GM23338 (cell line): ENCODE results near the gene LHB. TPM values are rescaled to one million over a fixed set of nuclear protein-coding genes. Genes with fewer than 3 reads are reported as not detected.

ENCODE experiments used
- ATAC-seq: fragments of 200-7000 bp; cut with Tn5 transposase; 3 replicates; pipeline ENCODE4 v1.9.1; 2020
- DNase-seq: peaks from one replicate; pipeline ENCODE4 v3.0.0-alpha.2; 2015; ENCODE audit warnings: low spot score
- H2AFZ ChIP-seq: fragments of 200-600 bp; sonication (generic); 2 replicates; pipeline ENCODE4 v1.8.0; 2016; ENCODE audit warnings: antibody characterized with exemption, mild to moderate bottlenecking, moderate library complexity
- H3F3A ChIP-seq: fragments of 200-600 bp; sonication (generic); replicated peaks from 2 replicates; pipeline ENCODE4 v1.8.0; 2017; ENCODE audit warnings: antibody characterized with exemption, mixed run types, low read depth
- H3K27ac ChIP-seq: fragments of 200-600 bp; sonication (generic); 2 replicates; pipeline ENCODE4 v1.6.1; 2016; ENCODE audit warnings: low read depth
- H3K27me3 ChIP-seq: fragments of 200-600 bp; sonication (generic); 2 replicates; pipeline ENCODE4 v1.8.0; 2016; ENCODE audit warnings: mild to moderate bottlenecking, mixed run types, moderate library complexity; ENCODE audit not compliant: insufficient read depth
- H3K36me3 ChIP-seq: fragments of 200-600 bp; sonication (generic); 2 replicates; pipeline ENCODE4 v1.8.0; 2016; ENCODE audit warnings: mild to moderate bottlenecking; ENCODE audit not compliant: insufficient read depth
- H3K4me1 ChIP-seq: fragments of 200-600 bp; sonication (generic); 2 replicates; pipeline ENCODE4 v1.8.0; 2016; ENCODE audit warnings: mild to moderate bottlenecking, moderate library complexity; ENCODE audit not compliant: insufficient read depth
- H3K4me2 ChIP-seq: fragments of 200-600 bp; sonication (generic); 2 replicates; pipeline ENCODE4 v1.7.1; 2017; ENCODE audit warnings: mixed run types
- H3K4me3 ChIP-seq: fragments of 200-600 bp; sonication (generic); 2 replicates; pipeline ENCODE4 v1.6.1; 2016; ENCODE audit warnings: mixed run types
- H3K79me2 ChIP-seq: fragments of 200-600 bp; sonication (generic); replicated peaks from 2 replicates; pipeline ENCODE4 v1.8.0; 2017; ENCODE audit warnings: mild to moderate bottlenecking; ENCODE audit not compliant: insufficient read depth
- H3K9me2 ChIP-seq: fragments of 200-600 bp; sonication (generic); 2 replicates; pipeline ENCODE4 v1.8.0; 2017; ENCODE audit not compliant: insufficient read depth
- H4K20me1 ChIP-seq: fragments of 200-600 bp; sonication (generic); replicated peaks from 2 replicates; pipeline ENCODE4 v1.8.0; 2017; ENCODE audit warnings: mild to moderate bottlenecking; ENCODE audit not compliant: insufficient read depth
- H3K27ac Mint-ChIP-seq: 2 replicates; pipeline ENCODE4 v1.8.0; 2020; ENCODE audit warnings: inconsistent platforms, mild to moderate bottlenecking, moderate library complexity, mixed read lengths
- H3K27me3 Mint-ChIP-seq: 3 replicates; pipeline ENCODE4 v1.8.0; 2022; ENCODE audit warnings: low read depth, mild to moderate bottlenecking, moderate library complexity, mixed read lengths, inconsistent platforms; ENCODE audit not compliant: insufficient read depth, poor library complexity
- H3K36me3 Mint-ChIP-seq: 3 replicates; pipeline ENCODE4 v1.8.0; 2021; ENCODE audit warnings: low read depth, mild to moderate bottlenecking, inconsistent platforms, moderate library complexity, mixed read lengths
- H3K4me1 Mint-ChIP-seq: 3 replicates; pipeline ENCODE4 v1.8.0; 2020; ENCODE audit warnings: mild to moderate bottlenecking, inconsistent platforms, mixed read lengths
- H3K4me3 Mint-ChIP-seq: 3 replicates; pipeline ENCODE4 v1.8.0; 2021; ENCODE audit warnings: moderate library complexity, mild to moderate bottlenecking, inconsistent platforms, mixed read lengths
- H3K9me3 Mint-ChIP-seq: 3 replicates; pipeline ENCODE4 v1.8.0; 2020; ENCODE audit warnings: moderate library complexity, mild to moderate bottlenecking, inconsistent platforms, mixed read lengths
- CREB1 ChIP-seq: fragments of 250-450 bp; sonication (Bioruptor Pico); IDR thresholded peaks from 2 replicates; pipeline ENCODE4 v1.5.0; 2020; ENCODE audit warnings: low read depth, mild to moderate bottlenecking, moderate library complexity
- CTCF ChIP-seq, 2 experiments: fragments of 200-600 bp in 1 of 2; sonication (generic) in 1 of 2; conservative IDR thresholded peaks; 2 replicates each; pipeline versions ENCODE4 v1.5.1 to v1.6.1; 2016 to 2017; ENCODE audit warnings: antibody characterized with exemption in 2 of 2, low read depth in 2 of 2, mild to moderate bottlenecking in 2 of 2, moderate library complexity in 1 of 2
- ETS1 ChIP-seq: IDR thresholded peaks from 2 replicates; pipeline ENCODE4 v1.6.1; 2016; ENCODE audit warnings: antibody characterized with exemption
- EZH2 ChIP-seq: fragments of 200-600 bp; sonication (generic); IDR thresholded peaks from one replicate; pipeline ENCODE4 v1.8.0; 2017; ENCODE audit warnings: antibody characterized with exemption, mild to moderate bottlenecking, low read depth; ENCODE audit not compliant: unreplicated experiment
- EZH2phosphoT487 ChIP-seq: fragments of 200-600 bp; sonication (generic); IDR thresholded peaks from one replicate; pipeline ENCODE4 v1.8.1; 2018; ENCODE audit warnings: antibody characterized with exemption; ENCODE audit not compliant: unreplicated experiment
- NANOG ChIP-seq: IDR thresholded peaks from 2 replicates; pipeline ENCODE4 v1.6.1; 2016; ENCODE audit warnings: antibody characterized with exemption, borderline replicate concordance
- POLR2AphosphoS5 ChIP-seq: IDR thresholded peaks from 2 replicates; pipeline ENCODE4 v1.6.1; 2016; ENCODE audit warnings: antibody characterized with exemption, low read depth
- STAT1 ChIP-seq: IDR thresholded peaks from one replicate; pipeline ENCODE4 v1.6.1; 2016; ENCODE audit warnings: antibody characterized with exemption; ENCODE audit not compliant: unreplicated experiment
- ZNF114 ChIP-seq: fragments of 250-450 bp; sonication (Bioruptor Pico); IDR thresholded peaks from 2 replicates; pipeline ENCODE4 v1.5.0; 2020; ENCODE audit warnings: mild to moderate bottlenecking, moderate library complexity
- ZNF331 ChIP-seq: fragments of 250-450 bp; sonication (Bioruptor Pico); IDR thresholded peaks from 2 replicates; pipeline ENCODE4 v1.5.0; 2020; ENCODE audit warnings: low read depth, mild to moderate bottlenecking, moderate library complexity
- polyA plus RNA-seq: library from polyadenylated mRNA; unstranded; fragments of >200 nt; fragmentation: Nextera tagmentation; extraction: Ambion mirVana; gene quantifications from 2 replicates; pipeline ENCODE4 v1.2.1, GENCODE V29; 2016
- total RNA-seq: library from RNA; depleted of rRNA; stranded (reverse); fragments of >200 nt; shearing (Covaris generic); gene quantifications from 2 replicates; pipeline ENCODE4 v1.2.3, GENCODE V29; 2014
- TF ChIP-seq, protein P1 (sequence below): fragments of 250-450 bp; sonication (Bioruptor Pico); IDR thresholded peaks from 2 replicates; pipeline ENCODE4 v1.5.0; 2020; ENCODE audit warnings: mild to moderate bottlenecking, moderate library complexity
- TF ChIP-seq, protein P2 (sequence below): IDR thresholded peaks from one replicate; pipeline ENCODE4 v1.6.1; 2018; ENCODE audit warnings: antibody characterized with exemption; ENCODE audit not compliant: unreplicated experiment

The LHB gene
- total and polyA plus RNA-seq, 2 experiments from 2014 or later: 0.76 TPM; not detected in 1

GRCh38 chr19:49011194-49011593 lies 5.7 kb downstream of the LHB start (continued):
- TF ChIP-seq, protein P1, sequence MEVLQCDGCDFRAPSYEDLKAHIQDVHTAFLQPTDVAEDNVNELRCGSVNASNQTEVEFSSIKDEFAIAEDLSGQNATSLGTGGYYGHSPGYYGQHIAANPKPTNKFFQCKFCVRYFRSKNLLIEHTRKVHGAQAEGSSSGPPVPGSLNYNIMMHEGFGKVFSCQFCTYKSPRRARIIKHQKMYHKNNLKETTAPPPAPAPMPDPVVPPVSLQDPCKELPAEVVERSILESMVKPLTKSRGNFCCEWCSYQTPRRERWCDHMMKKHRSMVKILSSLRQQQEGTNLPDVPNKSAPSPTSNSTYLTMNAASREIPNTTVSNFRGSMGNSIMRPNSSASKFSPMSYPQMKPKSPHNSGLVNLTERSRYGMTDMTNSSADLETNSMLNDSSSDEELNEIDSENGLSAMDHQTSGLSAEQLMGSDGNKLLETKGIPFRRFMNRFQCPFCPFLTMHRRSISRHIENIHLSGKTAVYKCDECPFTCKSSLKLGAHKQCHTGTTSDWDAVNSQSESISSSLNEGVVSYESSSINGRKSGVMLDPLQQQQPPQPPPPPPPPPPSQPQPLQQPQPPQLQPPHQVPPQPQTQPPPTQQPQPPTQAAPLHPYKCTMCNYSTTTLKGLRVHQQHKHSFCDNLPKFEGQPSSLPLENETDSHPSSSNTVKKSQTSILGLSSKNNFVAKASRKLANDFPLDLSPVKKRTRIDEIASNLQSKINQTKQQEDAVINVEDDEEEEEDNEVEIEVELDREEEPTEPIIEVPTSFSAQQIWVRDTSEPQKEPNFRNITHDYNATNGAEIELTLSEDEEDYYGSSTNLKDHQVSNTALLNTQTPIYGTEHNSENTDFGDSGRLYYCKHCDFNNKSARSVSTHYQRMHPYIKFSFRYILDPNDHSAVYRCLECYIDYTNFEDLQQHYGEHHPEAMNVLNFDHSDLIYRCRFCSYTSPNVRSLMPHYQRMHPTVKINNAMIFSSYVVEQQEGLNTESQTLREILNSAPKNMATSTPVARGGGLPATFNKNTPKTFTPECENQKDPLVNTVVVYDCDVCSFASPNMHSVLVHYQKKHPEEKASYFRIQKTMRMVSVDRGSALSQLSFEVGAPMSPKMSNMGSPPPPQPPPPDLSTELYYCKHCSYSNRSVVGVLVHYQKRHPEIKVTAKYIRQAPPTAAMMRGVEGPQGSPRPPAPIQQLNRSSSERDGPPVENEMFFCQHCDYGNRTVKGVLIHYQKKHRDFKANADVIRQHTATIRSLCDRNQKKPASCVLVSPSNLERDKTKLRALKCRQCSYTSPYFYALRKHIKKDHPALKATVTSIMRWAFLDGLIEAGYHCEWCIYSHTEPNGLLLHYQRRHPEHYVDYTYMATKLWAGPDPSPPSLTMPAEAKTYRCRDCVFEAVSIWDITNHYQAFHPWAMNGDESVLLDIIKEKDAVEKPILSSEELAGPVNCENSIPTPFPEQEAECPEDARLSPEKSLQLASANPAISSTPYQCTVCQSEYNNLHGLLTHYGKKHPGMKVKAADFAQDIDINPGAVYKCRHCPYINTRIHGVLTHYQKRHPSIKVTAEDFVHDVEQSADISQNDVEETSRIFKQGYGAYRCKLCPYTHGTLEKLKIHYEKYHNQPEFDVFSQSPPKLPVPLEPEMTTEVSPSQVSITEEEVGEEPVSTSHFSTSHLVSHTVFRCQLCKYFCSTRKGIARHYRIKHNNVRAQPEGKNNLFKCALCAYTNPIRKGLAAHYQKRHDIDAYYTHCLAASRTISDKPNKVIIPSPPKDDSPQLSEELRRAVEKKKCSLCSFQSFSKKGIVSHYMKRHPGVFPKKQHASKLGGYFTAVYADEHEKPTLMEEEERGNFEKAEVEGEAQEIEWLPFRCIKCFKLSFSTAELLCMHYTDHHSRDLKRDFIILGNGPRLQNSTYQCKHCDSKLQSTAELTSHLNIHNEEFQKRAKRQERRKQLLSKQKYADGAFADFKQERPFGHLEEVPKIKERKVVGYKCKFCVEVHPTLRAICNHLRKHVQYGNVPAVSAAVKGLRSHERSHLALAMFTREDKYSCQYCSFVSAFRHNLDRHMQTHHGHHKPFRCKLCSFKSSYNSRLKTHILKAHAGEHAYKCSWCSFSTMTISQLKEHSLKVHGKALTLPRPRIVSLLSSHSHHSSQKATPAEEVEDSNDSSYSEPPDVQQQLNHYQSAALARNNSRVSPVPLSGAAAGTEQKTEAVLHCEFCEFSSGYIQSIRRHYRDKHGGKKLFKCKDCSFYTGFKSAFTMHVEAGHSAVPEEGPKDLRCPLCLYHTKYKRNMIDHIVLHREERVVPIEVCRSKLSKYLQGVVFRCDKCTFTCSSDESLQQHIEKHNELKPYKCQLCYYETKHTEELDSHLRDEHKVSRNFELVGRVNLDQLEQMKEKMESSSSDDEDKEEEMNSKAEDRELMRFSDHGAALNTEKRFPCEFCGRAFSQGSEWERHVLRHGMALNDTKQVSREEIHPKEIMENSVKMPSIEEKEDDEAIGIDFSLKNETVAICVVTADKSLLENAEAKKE (CRISPR knock-in tag): no peak
- TF ChIP-seq STAT1 (no peak), POLR2AphosphoS5 (no peak), ZNF331 (CRISPR knock-in tag) (no peak), NANOG (no peak)

GRCh38 chr19:49010453-49010852 lies 6.4 kb downstream of the LHB start:
- Mint-ChIP-seq H3K27ac (peak overlapping the region; percentile 29; the same call in 1 of the 2 replicates), H3K9me3 (no peaks in the 10 kb centered on the region; the same call in 2 of the 3 replicates), H3K27me3 (peaks cover 7% of the 10 kb centered on the region), H3K4me3 (no peak overlapping the region), H3K36me3 (peaks cover 74% of the 10 kb centered on the region), H3K4me1 (no peaks in the 10 kb centered on the region)
- no peak overlapping the region for H3K4me3 ChIP-seq
- no peaks in the 10 kb centered on the region for H3K79me2 ChIP-seq
- DNase-seq: no peak
- H3K36me3 ChIP-seq: peaks cover 10% of the 10 kb centered on the region
- no peaks in the 10 kb centered on the region; the same call in 1 of the 2 replicates for H4K20me1 ChIP-seq
- no peaks in the 10 kb centered on the region for H3K4me1 ChIP-seq
- no peaks in the 10 kb centered on the region for H3K9me2 ChIP-seq
- ATAC-seq: no peak
- H3K27me3 ChIP-seq: no peaks in the 10 kb centered on the region
- H3K27ac ChIP-seq: no peak overlapping the region
- no peak overlapping the region for H3K4me2 ChIP-seq
- H2AFZ ChIP-seq: no peak overlapping the region
- H3F3A ChIP-seq: no peaks in the 10 kb centered on the region
- no peak for TF ChIP-seq EZH2
- no peak for TF ChIP-seq STAT1
- TF ChIP-seq ZNF114 (CRISPR knock-in tag): no peak
- no peak for TF ChIP-seq ZNF331 (CRISPR knock-in tag)
- TF ChIP-seq, protein P2, sequence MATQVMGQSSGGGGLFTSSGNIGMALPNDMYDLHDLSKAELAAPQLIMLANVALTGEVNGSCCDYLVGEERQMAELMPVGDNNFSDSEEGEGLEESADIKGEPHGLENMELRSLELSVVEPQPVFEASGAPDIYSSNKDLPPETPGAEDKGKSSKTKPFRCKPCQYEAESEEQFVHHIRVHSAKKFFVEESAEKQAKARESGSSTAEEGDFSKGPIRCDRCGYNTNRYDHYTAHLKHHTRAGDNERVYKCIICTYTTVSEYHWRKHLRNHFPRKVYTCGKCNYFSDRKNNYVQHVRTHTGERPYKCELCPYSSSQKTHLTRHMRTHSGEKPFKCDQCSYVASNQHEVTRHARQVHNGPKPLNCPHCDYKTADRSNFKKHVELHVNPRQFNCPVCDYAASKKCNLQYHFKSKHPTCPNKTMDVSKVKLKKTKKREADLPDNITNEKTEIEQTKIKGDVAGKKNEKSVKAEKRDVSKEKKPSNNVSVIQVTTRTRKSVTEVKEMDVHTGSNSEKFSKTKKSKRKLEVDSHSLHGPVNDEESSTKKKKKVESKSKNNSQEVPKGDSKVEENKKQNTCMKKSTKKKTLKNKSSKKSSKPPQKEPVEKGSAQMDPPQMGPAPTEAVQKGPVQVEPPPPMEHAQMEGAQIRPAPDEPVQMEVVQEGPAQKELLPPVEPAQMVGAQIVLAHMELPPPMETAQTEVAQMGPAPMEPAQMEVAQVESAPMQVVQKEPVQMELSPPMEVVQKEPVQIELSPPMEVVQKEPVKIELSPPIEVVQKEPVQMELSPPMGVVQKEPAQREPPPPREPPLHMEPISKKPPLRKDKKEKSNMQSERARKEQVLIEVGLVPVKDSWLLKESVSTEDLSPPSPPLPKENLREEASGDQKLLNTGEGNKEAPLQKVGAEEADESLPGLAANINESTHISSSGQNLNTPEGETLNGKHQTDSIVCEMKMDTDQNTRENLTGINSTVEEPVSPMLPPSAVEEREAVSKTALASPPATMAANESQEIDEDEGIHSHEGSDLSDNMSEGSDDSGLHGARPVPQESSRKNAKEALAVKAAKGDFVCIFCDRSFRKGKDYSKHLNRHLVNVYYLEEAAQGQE: no peak
- TF ChIP-seq NANOG: no peak
- no peak for TF ChIP-seq CTCF (conservative IDR thresholded peaks at IDR 0.05; ENCODE audit: low read depth in 2 of 2)
- no peak for TF ChIP-seq EZH2phosphoT487
- no peak for TF ChIP-seq ETS1
- no peak for TF ChIP-seq POLR2AphosphoS5
- TF ChIP-seq CREB1 (CRISPR knock-in tag): no peak
